Kidney (tissue), 14 donors: ENCODE measurements around the gene OR10H5. TPM values are rescaled to one million over a fixed set of nuclear protein-coding genes. Genes with fewer than 3 reads are reported as not detected.
A peak's percentile ranks its signal among the peaks of the same experiment; 100 is the strongest.
"Not testable (repeated sequence)": the region's sequence is repeated elsewhere in the genome, so short reads cannot be mapped to it uniquely, and the experiment has no call there.

Source experiments
- DNase-seq, 5 donors: peaks; one replicate each; pipeline ENCODE4 v3.0.0-alpha.2; 2013 to 2020
- FAIRE-seq: peaks from 2 replicates; lab custom pipeline; 2012; peaks lifted over from hg19 to GRCh38; lab: Jason Lieb, UNC
- H3K27ac ChIP-seq, 2 donors: one replicate each; pipeline ENCODE4 v1.7.0; 2013; ENCODE audit warnings: low read depth in 2 of 2, low read length in 2 of 2, inconsistent platforms in 1 of 2
- H3K27me3 ChIP-seq: one replicate; pipeline ENCODE4 v1.7.1; 2013; ENCODE audit warnings: low read length, inconsistent platforms; ENCODE audit not compliant: control insufficient read depth, insufficient read depth
- H3K36me3 ChIP-seq, 3 donors: one replicate each; pipeline versions ENCODE4 v1.7.0 to v1.7.1; 2013; ENCODE audit warnings: low read length in 3 of 3, control low read depth in 1 of 3, inconsistent platforms in 1 of 3; ENCODE audit not compliant: insufficient read depth in 3 of 3, control insufficient read depth in 2 of 3
- H3K4me1 ChIP-seq, 3 donors: one replicate each; pipeline versions ENCODE4 v1.7.0 to v1.7.1; 2013; ENCODE audit warnings: low read length in 3 of 3, inconsistent platforms in 1 of 3, low read depth in 1 of 3; ENCODE audit not compliant: control insufficient read depth in 2 of 3, insufficient read depth in 2 of 3
- H3K4me3 ChIP-seq, 3 donors: one replicate each; pipeline versions ENCODE4 v1.7.0 to v1.8.1; 2013; ENCODE audit warnings: low read length in 3 of 3, control low read depth in 1 of 3, inconsistent platforms in 1 of 3
- H3K9ac ChIP-seq, 3 donors: one replicate each; pipeline versions ENCODE4 v1.7.0 to v1.7.1; 2013; ENCODE audit warnings: low read length in 3 of 3, control low read depth in 1 of 3, inconsistent platforms in 1 of 3
- H3K9me3 ChIP-seq, 3 donors: one replicate each; pipeline versions ENCODE4 v1.7.0 to v1.7.1; 2013; ENCODE audit warnings: low read length in 3 of 3, control low read depth in 1 of 3, inconsistent platforms in 1 of 3; ENCODE audit not compliant: control insufficient read depth in 2 of 3, insufficient read depth in 1 of 3
- CTCF ChIP-seq: IDR thresholded peaks from 3 replicates; pipeline ENCODE4 v1.5.1; 2012; ENCODE audit warnings: mild to moderate bottlenecking, moderate library complexity, borderline replicate concordance; ENCODE audit not compliant: insufficient read depth; ENCODE audit errors: extremely low read depth
- intact Hi-C: fragments of 100-400 bp; cut with DNase I; formaldehyde crosslinking; loops from one replicate; pipeline ENCODE4 v1.11.1; 2022
- polyA plus RNA-seq: library from polyadenylated mRNA; stranded (reverse); fragments of 350-450 nt; fragmentation: Illumina TruSeq; extraction: RNeasy Lipid Tissue Mini Kit (QIAGEN cat#74804); gene quantifications from one replicate; pipeline ENCODE4 v1.2.3, GENCODE V29; 2014; ENCODE audit warnings: low read depth, low replicate concordance; ENCODE audit not compliant: insufficient read depth
- total RNA-seq: library from RNA; stranded (reverse); fragmentation: NEBNext Ultra II Directional; extraction: Animal tissue kit (Norgen Biotek cat#: 25700); gene quantifications from one replicate; pipeline ENCODE4 v1.2.1, GENCODE V29; 2021
- donor health status: control.
- donor health status: control.
- donor health status: control.
- donor health status: control.
- donor health status: control.
- donor health status: DM: yes; HTN: yes; CAD: no.
- donor health status: Normal renal cell carcinoma (clear cell type).

OR10H5 gene
- total and polyA plus RNA-seq, 2 donors from 2014 or later, result not detected

- Histone ChIP-seq H3K27ac (no peak overlapping the region), H3K9ac (no peak overlapping the region), H3K9me3 (no peaks in the 10 kb centered on the region), H3K4me3 (no peak overlapping the region), H3K4me1 (no peaks in the 10 kb centered on the region), H3K36me3 (no peaks in the 10 kb centered on the region), H3K27me3 (no peaks in the 10 kb centered on the region)
- no peak for TF ChIP-seq CTCF
- intact Hi-C loops, result no loop called here
- no peak for FAIRE-seq
- no peak for DNase-seq
Observed at GRCh38 chr19:15790096-15790495, 2.6 kb downstream of the OR10H5 start.

- H3K36me3 ChIP-seq, H3K4me3 ChIP-seq, H3K27me3 ChIP-seq, H3K4me1 ChIP-seq, H3K27ac ChIP-seq, H3K9me3 ChIP-seq, intact Hi-C loops, FAIRE-seq, H3K9ac ChIP-seq, DNase-seq: not testable (repeated sequence)
Observed at GRCh38 chr19:15794279-15794678, 6.8 kb downstream of the OR10H5 start.

GRCh38 chr19:15810335-15810734 is 22.9 kb downstream of the OR10H5 start:
- Histone ChIP-seq H3K9me3 (no peaks in the 10 kb centered on the region), H3K4me1 (no peaks in the 10 kb centered on the region), H3K4me3 (no peak overlapping the region), H3K36me3 (no peaks in the 10 kb centered on the region), H3K27ac (no peak overlapping the region), H3K9ac (no peak overlapping the region), H3K27me3 (peaks cover 5% of the 10 kb centered on the region)
- TF ChIP-seq CTCF, result no peak
- DNase-seq, result peak in 2 of 5 donors; percentile 1 to 8
- intact Hi-C loops, result no loop called here
- no peak for FAIRE-seq

- TF ChIP-seq CTCF, result no peak
- H3K4me1 ChIP-seq, result no peaks in the 10 kb centered on the region
- no peak overlapping the region for H3K27ac ChIP-seq
- H3K9me3 ChIP-seq, result no peaks in the 10 kb centered on the region
- H3K36me3 ChIP-seq, result no peaks in the 10 kb centered on the region
- no peak overlapping the region for H3K4me3 ChIP-seq
- DNase-seq, result no peak
- peaks cover 5% of the 10 kb centered on the region for H3K27me3 ChIP-seq
- intact Hi-C loops, result no loop called here
- H3K9ac ChIP-seq, result no peak overlapping the region
- FAIRE-seq, result no peak
Observed at GRCh38 chr19:15811476-15811875, 24.0 kb downstream of the OR10H5 start.
